Keratinocyte (primary cell): Measurements from ENCODE around the gene TAX1BP3.

Source experiments
- CTCF ChIP-seq, 3 experiments: IDR thresholded peaks in 1 of 3; conservative IDR thresholded peaks in 1 of 3; optimal IDR thresholded peaks in 1 of 3; 2 replicates in 2 of 3; 3 replicates in 1 of 3; pipeline versions ENCODE3 to v1.5.1; 2011; ENCODE audit warnings: low read length in 3 of 3, mild to moderate bottlenecking in 3 of 3, moderate library complexity in 2 of 3, control low read depth in 1 of 3, inconsistent platforms in 1 of 3; ENCODE audit not compliant: insufficient read depth in 2 of 3; ENCODE audit errors: extremely low read depth in 1 of 3
- EZH2 ChIP-seq: IDR thresholded peaks from one replicate; pipeline ENCODE4 v1.6.1; 2012; ENCODE audit warnings: inconsistent platforms, mild to moderate bottlenecking, low read length, moderate library complexity

GRCh38 chr17:3697103-3697476, 28.7 kb upstream of the TAX1BP3 start:
- TF ChIP-seq CTCF (optimal IDR thresholded peaks at IDR 0.05 in 1 of 3, IDR thresholded peaks at IDR 0.05 in 1 of 3, conservative IDR thresholded peaks at IDR 0.05 in 1 of 3; ENCODE audit: extremely low read depth in 1 of 3, insufficient read depth in 2 of 3, low read length in 3 of 3) (no peak), EZH2 (no peak)
